Natural killer cell (primary cell): ENCODE data around the gene DAPK2. TPM values are rescaled to one million over a fixed set of nuclear protein-coding genes. Genes with fewer than 3 reads are reported as not detected.

Source experiments
- ATAC-seq, 3 donors: fragments of 150-1000 bp in 2 of 3; fragments of 200-7000 bp in 1 of 3; cut with Tn5 transposase; 1 replicate in 1 of 3; 2 replicates in 2 of 3; pipeline ENCODE4 v1.10.0; 2021; ENCODE audit warnings: mild to moderate bottlenecking in 2 of 3, moderate library complexity in 2 of 3
- DNase-seq, 2 donors: peaks; one replicate each; pipeline versions ENCODE4 v3.0.0 to v3.0.0-alpha.2; 2013 to 2021; ENCODE audit warnings: mixed read lengths in 1 of 2
- H3K27ac ChIP-seq: one replicate; pipeline ENCODE4 v1.5.1; 2013; ENCODE audit warnings: mild to moderate bottlenecking, low read length
- H3K27me3 ChIP-seq: one replicate; pipeline ENCODE4 v1.6.1; 2013; ENCODE audit warnings: low read length; ENCODE audit not compliant: control insufficient read depth, insufficient read depth
- H3K36me3 ChIP-seq: one replicate; pipeline ENCODE4 v1.6.1; 2013; ENCODE audit warnings: low read length; ENCODE audit not compliant: control insufficient read depth, insufficient read depth
- H3K4me1 ChIP-seq: one replicate; pipeline ENCODE4 v1.6.1; 2013; ENCODE audit warnings: low read length; ENCODE audit not compliant: control insufficient read depth, insufficient read depth
- H3K4me3 ChIP-seq: one replicate; pipeline ENCODE4 v1.5.1; 2013; ENCODE audit warnings: low read length
- H3K9me3 ChIP-seq: one replicate; pipeline ENCODE4 v1.6.1; 2013; ENCODE audit warnings: low read length; ENCODE audit not compliant: control insufficient read depth, insufficient read depth
- H3K27ac Mint-ChIP-seq, 2 donors: one replicate each; pipeline ENCODE4 v1.8.0; 2022; ENCODE audit warnings: mild to moderate bottlenecking in 2 of 2, mixed read lengths in 2 of 2, moderate library complexity in 1 of 2
- H3K27me3 Mint-ChIP-seq, 2 donors: one replicate each; pipeline ENCODE4 v1.8.0; 2022; ENCODE audit warnings: low read depth in 2 of 2, mixed read lengths in 2 of 2
- H3K36me3 Mint-ChIP-seq: one replicate; pipeline ENCODE4 v1.8.0; 2022; ENCODE audit warnings: mixed read lengths
- H3K4me1 Mint-ChIP-seq, 2 donors: one replicate each; pipeline ENCODE4 v1.8.0; 2022; ENCODE audit warnings: mixed read lengths in 2 of 2
- H3K4me3 Mint-ChIP-seq: one replicate; pipeline ENCODE4 v1.8.0; 2022; ENCODE audit warnings: mild to moderate bottlenecking, moderate library complexity, mixed read lengths
- H3K9me3 Mint-ChIP-seq, 2 donors: one replicate each; pipeline ENCODE4 v1.8.0; 2022; ENCODE audit warnings: mixed read lengths in 2 of 2
- WGBS: methylation state at CpG from one replicate; pipeline ENCODE4 v1.1.7; 2013; ENCODE audit warnings: missing lambda C conversion rate; ENCODE audit not compliant: insufficient coverage; 5-methylcytosine and 5-hydroxymethylcytosine counted together
- intact Hi-C: fragments of 100-400 bp; cut with micrococcal nuclease; formaldehyde crosslinking; loops from one replicate; pipeline ENCODE4 v1.14.2; 2022
- total RNA-seq, 4 donors: library from RNA; stranded (reverse); fragments of 120-200 nt in 1 of 4; gene quantifications; one replicate each; pipeline versions ENCODE4 v1.2.3 to v1.2.4, GENCODE V29; 2013 to 2022
- TF ChIP-seq, protein P1 (sequence below): fragments of 200-600 bp; IDR thresholded peaks from one replicate; pipeline ENCODE4 v1.8.0; 2022; ENCODE audit warnings: antibody characterized with exemption

The DAPK2 gene
- total RNA-seq, 3 donors from 2014 or later (not counting 1 experiment from before 2014, with no cell fraction given) = 3.7 to 25.3 (median 6.0) TPM

DNA sequence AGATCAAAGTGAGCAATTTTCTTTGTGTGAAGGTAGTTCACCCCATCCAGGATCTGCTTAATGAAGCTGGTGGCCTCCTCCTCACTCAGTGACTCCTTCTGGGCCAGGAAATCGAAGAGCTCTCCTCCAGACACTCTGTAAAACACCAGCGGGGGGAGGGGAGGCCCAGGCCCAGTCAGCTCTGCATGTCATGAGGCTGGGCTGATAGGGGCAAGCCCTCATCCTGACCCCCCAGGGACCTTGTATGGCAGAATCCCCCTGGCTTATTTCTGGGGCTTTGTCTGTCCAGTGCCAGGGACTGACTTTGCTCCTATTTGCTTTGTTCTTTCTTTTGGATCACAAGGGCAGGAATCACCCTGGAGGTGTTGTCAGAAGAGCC is 74.9 kb downstream of the DAPK2 start:
- peak; percentile 76 to 89 (median 80) for ATAC-seq
- Histone ChIP-seq H3K9me3 (no peaks in the 10 kb centered on the region), H3K4me3 (no peak overlapping the region), H3K4me1 (peaks cover 31% of the 10 kb centered on the region), H3K27me3 (no peaks in the 10 kb centered on the region), H3K27ac (peak overlapping the region; percentile 67), H3K36me3 (no peaks in the 10 kb centered on the region)
- H3K9me3 Mint-ChIP-seq = no peaks in the 10 kb centered on the region
- H3K27me3 Mint-ChIP-seq = no peaks in the 10 kb centered on the region
- DNase-seq = peak; percentile 40 to 59
- TF ChIP-seq, protein P1, sequence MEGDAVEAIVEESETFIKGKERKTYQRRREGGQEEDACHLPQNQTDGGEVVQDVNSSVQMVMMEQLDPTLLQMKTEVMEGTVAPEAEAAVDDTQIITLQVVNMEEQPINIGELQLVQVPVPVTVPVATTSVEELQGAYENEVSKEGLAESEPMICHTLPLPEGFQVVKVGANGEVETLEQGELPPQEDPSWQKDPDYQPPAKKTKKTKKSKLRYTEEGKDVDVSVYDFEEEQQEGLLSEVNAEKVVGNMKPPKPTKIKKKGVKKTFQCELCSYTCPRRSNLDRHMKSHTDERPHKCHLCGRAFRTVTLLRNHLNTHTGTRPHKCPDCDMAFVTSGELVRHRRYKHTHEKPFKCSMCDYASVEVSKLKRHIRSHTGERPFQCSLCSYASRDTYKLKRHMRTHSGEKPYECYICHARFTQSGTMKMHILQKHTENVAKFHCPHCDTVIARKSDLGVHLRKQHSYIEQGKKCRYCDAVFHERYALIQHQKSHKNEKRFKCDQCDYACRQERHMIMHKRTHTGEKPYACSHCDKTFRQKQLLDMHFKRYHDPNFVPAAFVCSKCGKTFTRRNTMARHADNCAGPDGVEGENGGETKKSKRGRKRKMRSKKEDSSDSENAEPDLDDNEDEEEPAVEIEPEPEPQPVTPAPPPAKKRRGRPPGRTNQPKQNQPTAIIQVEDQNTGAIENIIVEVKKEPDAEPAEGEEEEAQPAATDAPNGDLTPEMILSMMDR = no peak
- WGBS = 55% methylated on average over 2 of the region's 2 CpGs
- no peaks in the 10 kb centered on the region for H3K36me3 Mint-ChIP-seq
- H3K27ac Mint-ChIP-seq = peak overlapping the region; percentile 84 to 94
- intact Hi-C loops = loop anchor here (5.0 kb wide), 1 partner anchor 36 kb away; no protein-coding TSS in a partner anchor
- H3K4me3 Mint-ChIP-seq = peak overlapping the region; percentile 65
- peaks cover 44 to 45% of the 10 kb centered on the region in 2 donors for H3K4me1 Mint-ChIP-seq

DNA sequence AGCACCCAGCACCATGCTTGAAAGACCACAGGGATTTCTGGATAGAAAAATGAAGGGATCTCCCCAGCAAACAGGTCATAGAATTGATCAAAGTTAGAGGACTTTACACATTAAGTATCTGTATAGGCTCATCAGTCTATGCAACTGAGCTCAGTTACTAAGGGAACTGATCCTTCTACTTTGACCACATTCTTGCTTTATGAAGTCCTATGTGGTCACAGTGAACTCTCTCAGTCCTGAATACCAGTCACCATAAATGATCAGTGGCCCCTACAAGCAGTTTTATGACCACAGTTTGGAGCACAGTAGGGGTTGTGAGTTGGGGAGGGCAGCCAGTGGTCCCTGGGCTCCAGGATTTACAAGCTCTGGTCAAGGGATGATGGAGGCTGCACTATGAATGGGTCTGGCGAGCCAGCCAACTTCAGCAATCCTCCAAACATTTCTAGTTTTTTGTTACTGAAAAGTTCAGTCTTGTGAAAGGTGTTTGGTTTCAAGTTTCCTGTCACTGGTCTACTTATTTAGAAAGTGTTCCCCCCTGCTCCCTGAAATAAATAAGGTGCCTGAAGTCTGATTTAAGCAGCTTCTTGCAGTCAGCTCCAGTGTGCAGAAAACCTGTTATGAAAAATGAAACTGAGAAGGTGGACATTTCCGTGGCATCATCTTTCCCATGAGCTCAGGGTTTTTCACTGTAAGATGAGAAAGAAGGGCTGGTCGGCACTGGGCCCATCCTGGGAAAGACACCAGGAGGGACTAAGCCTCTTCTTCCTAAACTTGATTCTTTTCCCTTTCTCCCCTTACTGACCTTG is 75.5 kb downstream of the DAPK2 start:
- H3K36me3 Mint-ChIP-seq = no peaks in the 10 kb centered on the region
- peak overlapping the region; percentile 67 for H3K27ac ChIP-seq
- peaks cover 44 to 45% of the 10 kb centered on the region in 2 donors for H3K4me1 Mint-ChIP-seq
- H3K9me3 Mint-ChIP-seq = no peaks in the 10 kb centered on the region
- peak overlapping the region; percentile 84 to 94 for H3K27ac Mint-ChIP-seq
- 25% methylated on average over 2 of the region's 3 CpGs for whole genome bisulfite sequencing
- H3K27me3 ChIP-seq = no peaks in the 10 kb centered on the region
- TF ChIP-seq, protein P1 = no peak
- intact Hi-C loops = loop anchor here (5.0 kb wide), 1 partner anchor 36 kb away; no protein-coding TSS in a partner anchor
- H3K4me1 ChIP-seq = peaks cover 31% of the 10 kb centered on the region
- H3K4me3 Mint-ChIP-seq = peak overlapping the region; percentile 65
- peak in 1 of 2 donors; percentile 40 for DNase-seq
- ATAC-seq = peak; percentile 43 to 58 (median 52)
- H3K4me3 ChIP-seq = no peak overlapping the region
- no peaks in the 10 kb centered on the region for H3K9me3 ChIP-seq
- no peaks in the 10 kb centered on the region for H3K27me3 Mint-ChIP-seq
- H3K36me3 ChIP-seq = no peaks in the 10 kb centered on the region

DNA sequence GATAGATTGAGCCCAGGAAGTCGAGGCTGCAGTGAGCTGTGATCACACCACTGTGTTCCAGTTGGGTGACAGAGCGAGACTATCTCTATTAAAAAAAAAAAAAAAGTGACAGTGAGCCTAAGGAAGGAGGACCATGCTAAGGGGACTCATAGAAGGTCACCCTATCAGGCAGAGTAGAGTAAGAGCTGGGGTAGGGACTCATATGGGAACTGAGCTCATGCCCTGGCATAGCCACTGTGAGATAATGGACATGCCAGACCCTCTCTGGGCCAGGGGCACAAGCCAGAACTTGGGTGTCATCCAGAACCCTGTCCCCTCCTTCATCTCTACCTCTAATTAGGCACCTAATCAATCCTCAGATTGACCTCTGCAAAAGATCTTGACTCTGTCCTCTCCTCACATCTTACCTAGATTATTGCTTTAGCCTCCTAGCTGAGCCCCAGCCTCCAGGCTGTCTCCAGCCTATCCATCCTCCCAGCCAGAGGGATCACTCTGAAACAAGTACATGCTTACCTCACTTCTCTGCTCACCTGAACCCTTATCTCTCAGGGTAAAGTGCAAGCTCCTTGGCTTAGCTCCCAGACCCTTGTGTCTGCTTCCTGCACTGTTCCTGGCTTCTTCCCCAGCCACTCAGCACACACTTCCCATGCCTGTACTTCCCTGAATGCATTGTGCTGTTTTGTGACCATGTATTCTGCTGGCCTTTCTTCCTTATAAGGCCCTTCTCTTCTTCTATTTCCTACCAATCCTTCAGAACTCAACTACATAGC is 76.4 kb downstream of the DAPK2 start:
- intact Hi-C loops = loop anchor here (5.0 kb wide), 1 partner anchor 37 kb away; no protein-coding TSS in a partner anchor
- Histone ChIP-seq H3K36me3 (no peaks in the 10 kb centered on the region), H3K27me3 (peaks cover 1% of the 10 kb centered on the region), H3K27ac (peak overlapping the region; percentile 67), H3K9me3 (no peaks in the 10 kb centered on the region), H3K4me3 (no peak overlapping the region), H3K4me1 (peaks cover 31% of the 10 kb centered on the region)
- TF ChIP-seq, protein P1 = no peak
- peak overlapping the region; percentile 84 to 94 for H3K27ac Mint-ChIP-seq
- H3K4me3 Mint-ChIP-seq = no peak overlapping the region
- H3K36me3 Mint-ChIP-seq = peaks cover under 1% of the 10 kb centered on the region
- no peaks in the 10 kb centered on the region for H3K9me3 Mint-ChIP-seq
- H3K4me1 Mint-ChIP-seq = peaks cover 44 to 45% of the 10 kb centered on the region in 2 donors
- WGBS = 63% methylated on average over 2 of the region's 2 CpGs
- H3K27me3 Mint-ChIP-seq = no peaks in the 10 kb centered on the region
- DNase-seq = no peak
- peak; percentile 20 to 33 (median 24) for ATAC-seq
